Endothelial cell of umbilical vein (primary cell): ENCODE results near the gene LGALS7. TPM values are rescaled to one million over a fixed set of nuclear protein-coding genes. Genes with fewer than 3 reads are reported as not detected.

Experiments used
- BruUV-seq: library from RNA; stranded (reverse); fragments of 400-500 nt; replicated peaks from 2 replicates; lab custom pipeline; 2021; lab: Mats Ljungman, UMichigan
- CTCF ChIA-PET: fragments of 300-600, 350-600 bp; sonication (Branson Sonifier 250); formaldehyde crosslinking; loops from one replicate; lab custom pipeline; 2021; ENCODE audit warnings: antibody characterized with exemption, inconsistent platforms; lab: Charles Lee
- POLR2A ChIA-PET: fragments of 300-600, 350-600 bp; sonication (Branson Sonifier 250); formaldehyde crosslinking; loops from one replicate; lab custom pipeline; 2021; ENCODE audit warnings: antibody characterized with exemption, inconsistent platforms; lab: Charles Lee
- DNase-seq: peaks from one replicate; pipeline ENCODE4 v3.0.0-alpha.2; 2011; ENCODE audit warnings: low read depth, low spot score
- FAIRE-seq: peaks from 2 replicates; lab custom pipeline; 2011; peaks lifted over from hg19 to GRCh38; lab: Jason Lieb, UNC
- H2AFZ ChIP-seq: 2 replicates; pipeline ENCODE4 v1.6.0; 2012; ENCODE audit warnings: low read depth, low read length, control low read depth, inconsistent platforms
- H3K27ac ChIP-seq: 2 replicates; pipeline ENCODE4 v1.5.1; 2011; ENCODE audit warnings: low read depth, mild to moderate bottlenecking, control low read depth, low read length, moderate library complexity; ENCODE audit not compliant: insufficient read depth
- H3K27me3 ChIP-seq, 2 experiments: 2 replicates each; pipeline versions ENCODE4 v1.6.0 to v1.6.1; 2011; ENCODE audit warnings: low read length in 2 of 2, mixed read lengths in 1 of 2; ENCODE audit not compliant: control insufficient read depth in 2 of 2, insufficient read depth in 2 of 2
- H3K36me3 ChIP-seq, 2 experiments: 2 replicates in 1 of 2; 3 replicates in 1 of 2; pipeline ENCODE4 v1.5.1; 2011; ENCODE audit warnings: low read length in 2 of 2, mild to moderate bottlenecking in 1 of 2, moderate library complexity in 1 of 2; ENCODE audit not compliant: control insufficient read depth in 2 of 2, insufficient read depth in 2 of 2; ENCODE audit errors: extremely low read depth in 1 of 2
- H3K4me1 ChIP-seq: 3 replicates; pipeline ENCODE4 v1.5.1; 2011; ENCODE audit warnings: mild to moderate bottlenecking, low read length; ENCODE audit not compliant: control insufficient read depth, insufficient read depth; ENCODE audit errors: extremely low read depth
- H3K4me2 ChIP-seq: 2 replicates; pipeline ENCODE4 v1.6.1; 2011; ENCODE audit warnings: low read length, control low read depth, mixed read lengths; ENCODE audit not compliant: insufficient read depth
- H3K4me3 ChIP-seq, 3 experiments: fragments of 200-600 bp in 1 of 3; sonication (generic), shearing (Covaris generic) in 1 of 3; replicated peaks in 1 of 3; 2 replicates each; pipeline ENCODE4 v1.5.1; 2011 to 2016; ENCODE audit warnings: control low read depth in 3 of 3, low read length in 3 of 3, mild to moderate bottlenecking in 2 of 3, inconsistent platforms in 1 of 3, low read depth in 1 of 3, moderate library complexity in 1 of 3; ENCODE audit not compliant: insufficient read depth in 1 of 3
- H3K79me2 ChIP-seq: 2 replicates; pipeline ENCODE4 v1.6.0; 2012; ENCODE audit warnings: low read length, inconsistent platforms; ENCODE audit not compliant: control insufficient read depth, insufficient read depth
- H3K9ac ChIP-seq: replicated peaks from 2 replicates; pipeline ENCODE3; 2011; ENCODE audit warnings: low read length, control low read depth; ENCODE audit not compliant: insufficient read depth; ENCODE audit errors: extremely low read depth
- H3K9me1 ChIP-seq: replicated peaks from 3 replicates; pipeline ENCODE4 v1.6.0; 2011; ENCODE audit warnings: mild to moderate bottlenecking, low read length; ENCODE audit not compliant: control insufficient read depth, insufficient read depth; ENCODE audit errors: extremely low read depth
- H3K9me3 ChIP-seq: replicated peaks from 2 replicates; pipeline ENCODE4 v1.5.1; 2012; ENCODE audit warnings: low read length, inconsistent platforms; ENCODE audit not compliant: control insufficient read depth, insufficient read depth
- H4K20me1 ChIP-seq: replicated peaks from 2 replicates; pipeline ENCODE3; 2011; ENCODE audit warnings: mild to moderate bottlenecking, low read length; ENCODE audit not compliant: control insufficient read depth, insufficient read depth; ENCODE audit errors: extremely low read depth
- EZH2 ChIP-seq: IDR thresholded peaks from 2 replicates; pipeline ENCODE4 v1.6.1; 2012; ENCODE audit warnings: borderline replicate concordance, low read depth, mild to moderate bottlenecking, moderate library complexity, low read length, inconsistent platforms; ENCODE audit not compliant: severe bottlenecking
- FOS ChIP-seq: IDR thresholded peaks from 2 replicates; pipeline ENCODE4 v1.6.1; 2011; ENCODE audit warnings: mild to moderate bottlenecking, low read length, moderate library complexity, borderline replicate concordance; ENCODE audit not compliant: insufficient read depth
- GATA2 ChIP-seq: IDR thresholded peaks from 2 replicates; pipeline ENCODE4 v1.7.0; 2011; ENCODE audit warnings: low read depth, mild to moderate bottlenecking, moderate library complexity, mixed read lengths, low read length; ENCODE audit not compliant: insufficient read length, insufficient read depth
- JUN ChIP-seq: IDR thresholded peaks from 2 replicates; pipeline ENCODE4 v1.6.1; 2011; ENCODE audit warnings: borderline replicate concordance, low read depth; ENCODE audit not compliant: insufficient read length, insufficient read depth
- MYC ChIP-seq: IDR thresholded peaks from one replicate; pipeline ENCODE4 v1.6.1; 2011; ENCODE audit warnings: mild to moderate bottlenecking, low read depth, low read length
- POLR2A ChIP-seq: IDR thresholded peaks from 2 replicates; pipeline ENCODE4 v1.6.1; 2012; ENCODE audit warnings: low read depth, mild to moderate bottlenecking, control low read depth, low read length
- POLR2AphosphoS5 ChIP-seq: IDR thresholded peaks from 2 replicates; pipeline ENCODE4 v1.6.1; 2012; ENCODE audit warnings: low read depth, mild to moderate bottlenecking, control low read depth, low read length, moderate library complexity; ENCODE audit not compliant: insufficient read depth
- dilution Hi-C: fragments of 300-500 bp; cut with MboI; formaldehyde crosslinking; loops from one replicate; pipeline ENCODE4 v1.15.0; 2019; ENCODE audit warnings: low sequenced_read_pairs; ENCODE audit not compliant: extremely low pct_ligation_motif_present
- intact Hi-C: fragments of 100-400 bp; cut with micrococcal nuclease; formaldehyde crosslinking; loops from one replicate; pipeline ENCODE4 v1.10.0; 2022
- polyA plus RNA-seq, 4 experiments: library from polyadenylated mRNA; depleted of rRNA in 3 of 4; stranded (reverse) in 3 of 4; unstranded in 1 of 4; fragments of >200 nt; gene quantifications; 2 replicates each; pipeline versions ENCODE4 v1.2.1 to v1.2.3, GENCODE V29; 2011 to 2012; ENCODE audit warnings: missing spikeins in 1 of 4
- total RNA-seq: library from RNA; stranded (reverse); gene quantifications from 2 replicates; pipeline ENCODE4 v1.2.3, GENCODE V29; 2021
- TF ChIP-seq, protein P1 (sequence below), 2 donors: IDR thresholded peaks; 1 replicate in 1 of 2; 2 replicates in 1 of 2; pipeline ENCODE4 v1.5.1; 2011; ENCODE audit warnings: low read length in 2 of 2, mild to moderate bottlenecking in 2 of 2, moderate library complexity in 2 of 2, control low read depth in 1 of 2, inconsistent platforms in 1 of 2, low read depth in 1 of 2; ENCODE audit not compliant: insufficient read depth in 1 of 2; ENCODE audit errors: extremely low read depth in 1 of 2
- TF ChIP-seq, protein P2 (sequence below): IDR thresholded peaks from 2 replicates; pipeline ENCODE4 v1.6.1; 2011; ENCODE audit not compliant: insufficient read depth, insufficient read length

Gene LGALS7
- total and polyA plus RNA-seq, 2 donors (not counting 3 experiments of a cell fraction or from before 2014, with no cell fraction given): not detected

DNA sequence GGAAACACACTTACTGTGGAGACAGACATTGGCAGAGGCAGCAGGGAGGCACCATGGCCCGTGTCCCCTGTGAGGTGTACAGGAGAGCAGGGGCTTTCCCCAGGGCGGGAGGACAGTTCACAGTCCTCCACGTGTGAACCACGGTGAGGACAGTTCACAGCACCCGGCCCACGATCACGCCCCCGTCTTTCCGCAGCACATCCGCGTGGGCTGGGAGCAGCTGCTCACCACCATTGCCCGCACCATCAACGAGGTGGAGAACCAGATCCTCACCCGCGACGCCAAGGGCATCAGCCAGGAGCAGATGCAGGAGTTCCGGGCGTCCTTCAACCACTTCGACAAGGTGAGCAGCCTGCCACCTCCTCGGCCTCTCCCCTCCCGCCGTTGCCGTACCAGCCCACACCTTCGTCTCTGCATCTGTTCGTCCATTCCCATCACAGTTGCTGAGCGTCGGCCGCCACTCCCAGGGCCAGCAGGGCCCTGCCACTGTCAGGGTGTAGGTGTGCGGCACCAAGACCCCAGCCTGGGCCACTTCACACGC, 46.5 kb downstream of the LGALS7 start:
- CTCF ChIA-PET: no interaction called here

More for the DNA sequence above, 46.5 kb downstream of the LGALS7 start:
- Histone ChIP-seq H3K36me3 (peaks cover 20 to 72% of the 10 kb centered on the region in 2 experiments), H2AFZ (no peak overlapping the region), H3K9me1 (no peaks in the 10 kb centered on the region), H3K4me3 (no peak overlapping the region), H3K9ac (no peak overlapping the region), H3K9me3 (no peaks in the 10 kb centered on the region), H3K27me3 (no peaks in the 10 kb centered on the region), H3K27ac (no peak overlapping the region), H3K4me2 (no peak overlapping the region), H3K79me2 (no peaks in the 10 kb centered on the region), H4K20me1 (no peaks in the 10 kb centered on the region), H3K4me1 (no peaks in the 10 kb centered on the region)
- POLR2A ChIA-PET: no interaction called here
- DNase-seq: no peak
- no peak for FAIRE-seq
- dilution Hi-C loops: no loop called here
- TF ChIP-seq GATA2: no peak
- TF ChIP-seq, protein P1, sequence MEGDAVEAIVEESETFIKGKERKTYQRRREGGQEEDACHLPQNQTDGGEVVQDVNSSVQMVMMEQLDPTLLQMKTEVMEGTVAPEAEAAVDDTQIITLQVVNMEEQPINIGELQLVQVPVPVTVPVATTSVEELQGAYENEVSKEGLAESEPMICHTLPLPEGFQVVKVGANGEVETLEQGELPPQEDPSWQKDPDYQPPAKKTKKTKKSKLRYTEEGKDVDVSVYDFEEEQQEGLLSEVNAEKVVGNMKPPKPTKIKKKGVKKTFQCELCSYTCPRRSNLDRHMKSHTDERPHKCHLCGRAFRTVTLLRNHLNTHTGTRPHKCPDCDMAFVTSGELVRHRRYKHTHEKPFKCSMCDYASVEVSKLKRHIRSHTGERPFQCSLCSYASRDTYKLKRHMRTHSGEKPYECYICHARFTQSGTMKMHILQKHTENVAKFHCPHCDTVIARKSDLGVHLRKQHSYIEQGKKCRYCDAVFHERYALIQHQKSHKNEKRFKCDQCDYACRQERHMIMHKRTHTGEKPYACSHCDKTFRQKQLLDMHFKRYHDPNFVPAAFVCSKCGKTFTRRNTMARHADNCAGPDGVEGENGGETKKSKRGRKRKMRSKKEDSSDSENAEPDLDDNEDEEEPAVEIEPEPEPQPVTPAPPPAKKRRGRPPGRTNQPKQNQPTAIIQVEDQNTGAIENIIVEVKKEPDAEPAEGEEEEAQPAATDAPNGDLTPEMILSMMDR (IDR thresholded peaks at IDR 0.05; ENCODE audit: extremely low read depth in 1 of 2, insufficient read depth in 1 of 2, low read depth in 1 of 2, low read length in 2 of 2): no peak
- no peak for TF ChIP-seq FOS
- no peak for TF ChIP-seq POLR2AphosphoS5
- no peak for TF ChIP-seq JUN
- no peak for TF ChIP-seq EZH2
- no peak for TF ChIP-seq MYC
- TF ChIP-seq, protein P2, sequence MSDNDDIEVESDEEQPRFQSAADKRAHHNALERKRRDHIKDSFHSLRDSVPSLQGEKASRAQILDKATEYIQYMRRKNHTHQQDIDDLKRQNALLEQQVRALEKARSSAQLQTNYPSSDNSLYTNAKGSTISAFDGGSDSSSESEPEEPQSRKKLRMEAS: no peak
- no peak for TF ChIP-seq POLR2A
- BruUV-seq: no TSS peak
- intact Hi-C loops: no loop called here
